ENCODE results near the gene RIC8B.

RIC8B gene

DNA sequence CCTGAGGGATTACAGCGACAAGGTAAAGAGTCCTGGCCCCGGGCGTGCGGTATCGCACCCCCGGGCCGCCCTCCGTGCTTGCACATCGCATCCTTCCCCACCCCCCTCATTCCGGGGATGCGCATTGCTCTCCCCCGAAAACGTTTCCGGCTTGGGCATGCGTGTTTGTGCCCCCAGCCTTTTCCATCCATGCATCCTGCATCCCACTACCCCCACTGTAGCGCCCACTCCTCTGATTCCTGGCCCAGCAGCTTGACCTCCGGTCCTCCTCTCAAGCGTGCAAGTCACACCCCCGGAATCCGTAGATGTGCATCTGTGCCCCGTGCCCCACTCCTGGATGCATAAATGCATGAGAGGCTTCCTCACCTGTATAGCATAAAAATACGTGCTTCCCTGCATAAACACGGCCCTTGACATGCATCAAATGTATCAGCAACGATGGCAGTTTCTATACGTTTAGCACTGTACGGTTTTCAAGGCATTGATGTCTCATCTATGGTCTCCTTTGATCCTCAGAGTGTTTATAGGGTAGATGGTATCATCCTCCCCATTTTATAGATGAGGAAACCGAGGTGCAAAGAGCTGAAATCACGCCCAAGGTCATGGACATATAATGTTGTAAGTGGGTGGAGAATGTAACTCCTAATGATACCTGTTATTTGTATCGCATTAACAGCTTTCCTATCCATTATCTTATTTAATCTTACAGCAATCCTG is 484 bp downstream of the RIC8B start:
- Histone ChIP-seq H3K9ac (ENCODE audit: low read depth, low read length) (peak overlapping the region; percentile 80), H3K4me1 (ENCODE audit: insufficient read depth, low read length) (peaks cover 40% of the 10 kb centered on the region), H3K9me3 (ENCODE audit: insufficient read depth, low read depth, low read length) (no peaks in the 10 kb centered on the region), H3K27me3 (ENCODE audit: insufficient read depth, low read length) (no peaks in the 10 kb centered on the region), H3K36me3 (ENCODE audit: insufficient read depth, low read length) (no peaks in the 10 kb centered on the region; the same call in none of the 2 replicates), H3K4me3 (ENCODE audit: low read length) (peak overlapping the region; percentile 72), H3K27ac (ENCODE audit: low read depth, low read length) (peak overlapping the region; percentile 88)
- WGBS = 1% methylated on average over 28 of the region's 29 CpGs

DNA sequence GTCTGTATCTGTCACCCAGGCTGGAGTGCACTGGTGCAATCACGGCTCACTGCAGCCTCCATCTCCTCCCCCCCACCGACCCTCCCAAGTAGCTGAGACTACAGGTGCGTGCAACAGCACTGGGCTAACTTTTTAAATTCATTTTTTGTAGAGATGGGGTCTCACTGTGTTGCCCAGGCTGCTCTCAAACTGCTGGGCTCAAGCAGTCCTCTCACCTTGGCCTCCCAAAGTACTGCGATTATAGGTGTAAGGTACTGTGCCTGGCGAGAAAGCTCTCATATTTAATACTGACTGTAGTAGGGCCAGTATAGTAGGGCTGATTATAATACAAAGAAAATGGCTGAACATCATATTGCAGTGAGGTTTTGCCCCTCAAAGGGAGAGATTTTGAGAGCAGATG is 2.4 kb downstream of the RIC8B start:
- no peaks in the 10 kb centered on the region; the same call in none of the 2 replicates for H3K36me3 ChIP-seq (ENCODE audit: insufficient read depth, low read length)
- no peak overlapping the region for H3K9ac ChIP-seq (ENCODE audit: low read depth, low read length)
- no peak overlapping the region for H3K4me3 ChIP-seq (ENCODE audit: low read length)
- no peak overlapping the region for H3K27ac ChIP-seq (ENCODE audit: low read depth, low read length)
- H3K27me3 ChIP-seq (ENCODE audit: insufficient read depth, low read length) = no peaks in the 10 kb centered on the region
- no peaks in the 10 kb centered on the region for H3K9me3 ChIP-seq (ENCODE audit: insufficient read depth, low read depth, low read length)
- peaks cover 44% of the 10 kb centered on the region for H3K4me1 ChIP-seq (ENCODE audit: insufficient read depth, low read length)
- WGBS = 89% methylated on average over 5 of the region's 5 CpGs

DNA sequence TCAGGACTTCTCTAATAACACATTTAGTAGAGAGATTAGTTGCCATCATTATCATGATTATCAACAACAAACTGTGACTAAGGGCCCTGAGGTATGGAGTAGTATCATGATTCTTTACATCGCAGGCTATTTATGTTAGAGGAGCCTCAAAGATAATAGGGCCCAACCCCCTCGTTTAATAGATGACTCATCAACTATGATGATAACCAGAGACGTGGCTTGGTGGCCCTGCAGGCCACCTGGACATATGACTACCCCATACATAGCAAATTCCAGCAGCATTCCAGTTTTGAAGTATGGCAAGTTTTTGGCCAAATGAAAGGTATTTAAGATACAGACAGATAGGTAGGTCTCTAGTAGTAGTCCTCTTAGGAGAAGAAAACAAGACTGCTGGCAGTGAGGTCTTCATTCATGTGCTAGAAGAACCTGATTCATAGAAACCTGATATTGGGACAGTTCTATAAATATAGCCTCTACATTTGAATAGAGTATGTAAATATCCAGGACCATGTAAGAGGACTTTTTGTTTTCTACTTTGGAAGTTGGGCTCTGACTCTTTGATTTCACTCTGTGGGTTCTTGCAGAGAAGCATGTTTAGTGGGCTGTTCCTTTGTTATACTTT is 5.6 kb downstream of the RIC8B start:
- Histone ChIP-seq H3K27me3 (ENCODE audit: insufficient read depth, low read length) (no peaks in the 10 kb centered on the region), H3K27ac (ENCODE audit: low read depth, low read length) (no peak overlapping the region), H3K4me1 (ENCODE audit: insufficient read depth, low read length) (peaks cover 60% of the 10 kb centered on the region), H3K9me3 (ENCODE audit: insufficient read depth, low read depth, low read length) (no peaks in the 10 kb centered on the region), H3K36me3 (ENCODE audit: insufficient read depth, low read length) (peaks cover 8% of the 10 kb centered on the region), H3K9ac (ENCODE audit: low read depth, low read length) (no peak overlapping the region), H3K4me3 (ENCODE audit: low read length) (no peak overlapping the region)
- WGBS = 83% methylated on average over 3 of the region's 3 CpGs

DNA sequence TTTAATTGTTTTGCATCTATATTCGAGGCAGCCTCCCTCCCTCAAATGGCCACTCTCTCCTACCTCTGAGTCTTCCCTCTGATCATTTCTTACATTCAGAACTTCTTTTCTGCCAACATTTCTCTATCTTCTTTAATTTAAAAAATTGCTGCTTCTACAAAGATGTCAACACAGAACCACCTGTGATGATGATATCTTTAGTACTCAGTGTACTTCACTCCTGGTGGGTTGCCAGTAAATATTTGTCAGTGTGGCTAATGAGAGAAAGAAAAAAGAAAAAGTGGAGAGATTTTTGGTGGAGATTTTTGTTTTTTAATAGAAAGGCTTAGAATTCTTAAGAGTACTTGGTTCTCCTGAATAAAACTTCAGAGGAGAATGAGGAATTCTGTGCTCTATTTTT is 8.1 kb downstream of the RIC8B start:
- Histone ChIP-seq H3K9ac (ENCODE audit: low read depth, low read length) (no peak overlapping the region), H3K4me1 (ENCODE audit: insufficient read depth, low read length) (peaks cover 46% of the 10 kb centered on the region), H3K27me3 (ENCODE audit: insufficient read depth, low read length) (no peaks in the 10 kb centered on the region), H3K27ac (ENCODE audit: low read depth, low read length) (no peak overlapping the region), H3K4me3 (ENCODE audit: low read length) (no peak overlapping the region), H3K36me3 (ENCODE audit: insufficient read depth, low read length) (peaks cover 28% of the 10 kb centered on the region), H3K9me3 (ENCODE audit: insufficient read depth, low read depth, low read length) (no peaks in the 10 kb centered on the region)
- WGBS = 71% methylated on average over 1 of the region's 1 CpG

DNA sequence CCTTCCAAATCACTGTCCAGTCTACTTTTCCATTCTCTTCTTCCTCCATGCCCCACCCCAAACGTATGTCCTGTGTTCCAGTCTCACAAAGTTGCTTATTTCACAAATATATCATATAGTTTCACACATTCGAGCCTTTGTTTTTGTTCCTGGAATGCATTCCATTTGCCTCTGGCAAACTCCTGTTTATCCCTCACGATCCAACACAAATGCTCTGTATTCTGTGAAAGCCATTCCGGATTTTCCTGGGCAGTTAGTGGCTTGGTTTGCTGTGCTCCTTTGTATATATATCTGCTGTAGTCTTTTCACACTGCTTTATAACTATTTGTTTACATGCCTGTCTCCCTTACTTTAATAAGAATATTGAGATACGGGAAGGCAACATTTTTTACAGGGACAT is 9.0 kb downstream of the RIC8B start:
- H3K36me3 ChIP-seq (ENCODE audit: insufficient read depth, low read length) = peaks cover 30% of the 10 kb centered on the region
- 86% methylated on average over 4 of the region's 5 CpGs for WGBS

DNA sequence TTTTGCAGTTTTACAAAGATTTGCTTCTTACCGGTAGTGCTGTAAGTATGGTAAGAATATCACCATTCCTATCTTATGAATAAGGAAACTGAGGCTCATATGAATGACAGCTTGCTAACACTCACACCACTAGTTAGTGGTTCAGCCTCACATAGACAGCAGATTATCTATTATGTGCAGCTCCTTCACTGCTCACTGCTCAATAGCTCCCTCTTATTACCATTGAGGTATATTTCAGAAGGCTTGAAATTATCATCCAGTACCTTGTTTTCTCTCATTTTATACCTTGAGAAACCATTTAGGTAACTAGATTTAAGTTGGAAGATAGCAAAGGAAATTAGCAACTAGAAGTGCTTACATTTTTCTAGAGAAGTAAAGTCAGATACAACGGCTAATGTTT is 15.5 kb downstream of the RIC8B start:
- Histone ChIP-seq H3K4me1 (ENCODE audit: insufficient read depth, low read length) (no peaks in the 10 kb centered on the region), H3K4me3 (ENCODE audit: low read length) (no peak overlapping the region), H3K9me3 (ENCODE audit: insufficient read depth, low read depth, low read length) (no peaks in the 10 kb centered on the region), H3K27ac (ENCODE audit: low read depth, low read length) (no peak overlapping the region), H3K36me3 (ENCODE audit: insufficient read depth, low read length) (peaks cover 56% of the 10 kb centered on the region), H3K9ac (ENCODE audit: low read depth, low read length) (no peak overlapping the region), H3K27me3 (ENCODE audit: insufficient read depth, low read length) (no peaks in the 10 kb centered on the region)
- 97% methylated on average over 1 of the region's 2 CpGs for WGBS

More for the DNA sequence above, 9.0 kb downstream of the RIC8B start:
- no peaks in the 10 kb centered on the region for H3K27me3 ChIP-seq (ENCODE audit: insufficient read depth, low read length)
- no peaks in the 10 kb centered on the region for H3K9me3 ChIP-seq (ENCODE audit: insufficient read depth, low read depth, low read length)
- H3K4me3 ChIP-seq (ENCODE audit: low read length) = no peak overlapping the region
- peaks cover 42% of the 10 kb centered on the region for H3K4me1 ChIP-seq (ENCODE audit: insufficient read depth, low read length)
- no peak overlapping the region for H3K27ac ChIP-seq (ENCODE audit: low read depth, low read length)
- no peak overlapping the region for H3K9ac ChIP-seq (ENCODE audit: low read depth, low read length)

DNA sequence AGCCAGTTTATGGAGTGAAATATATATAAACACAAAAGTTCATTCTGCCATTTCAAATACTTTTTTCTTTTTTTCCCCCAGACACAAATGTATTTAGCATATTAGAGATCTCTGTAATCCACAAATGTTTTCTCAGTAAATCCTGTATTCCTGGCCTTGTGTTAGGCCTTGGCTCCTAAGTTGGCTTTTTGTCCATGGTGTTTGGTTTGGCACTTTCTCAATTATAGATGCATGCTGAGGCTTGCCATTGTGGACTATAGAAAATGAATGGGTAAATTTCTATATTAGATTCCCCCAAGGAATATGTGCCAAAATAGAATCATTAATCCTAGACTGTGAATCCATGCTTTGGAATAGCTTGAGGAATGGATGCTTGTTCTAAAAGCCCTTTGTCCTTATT is 17.0 kb downstream of the RIC8B start:
- H3K27ac ChIP-seq (ENCODE audit: low read depth, low read length) = no peak overlapping the region
- H3K9me3 ChIP-seq (ENCODE audit: insufficient read depth, low read depth, low read length) = no peaks in the 10 kb centered on the region
- no peaks in the 10 kb centered on the region for H3K27me3 ChIP-seq (ENCODE audit: insufficient read depth, low read length)
- H3K36me3 ChIP-seq (ENCODE audit: insufficient read depth, low read length) = peaks cover 46% of the 10 kb centered on the region
- H3K9ac ChIP-seq (ENCODE audit: low read depth, low read length) = no peak overlapping the region
- H3K4me1 ChIP-seq (ENCODE audit: insufficient read depth, low read length) = no peaks in the 10 kb centered on the region
- H3K4me3 ChIP-seq (ENCODE audit: low read length) = no peak overlapping the region

DNA sequence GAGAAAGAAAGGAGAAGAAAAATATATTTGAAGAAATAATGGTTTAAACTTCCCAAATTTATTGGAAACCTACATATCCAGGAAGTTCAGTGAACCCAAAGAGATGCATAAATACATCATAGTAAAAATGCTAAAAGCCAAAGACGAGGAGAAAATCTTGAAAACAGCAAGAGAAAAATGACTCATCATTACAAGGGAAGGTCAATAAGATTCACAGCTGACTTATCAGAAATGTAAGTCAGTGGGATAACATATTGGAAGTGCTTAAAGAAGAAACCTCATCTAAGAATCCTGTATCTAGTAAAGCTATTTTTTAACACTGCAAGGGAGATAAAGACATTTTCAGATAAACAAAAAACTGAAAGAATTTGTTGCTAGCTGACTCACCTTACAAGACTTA is 19.9 kb downstream of the RIC8B start:
- Histone ChIP-seq H3K4me1 (ENCODE audit: insufficient read depth, low read length) (no peaks in the 10 kb centered on the region), H3K9ac (ENCODE audit: low read depth, low read length) (no peak overlapping the region), H3K9me3 (ENCODE audit: insufficient read depth, low read depth, low read length) (no peaks in the 10 kb centered on the region), H3K36me3 (ENCODE audit: insufficient read depth, low read length) (peaks cover 42% of the 10 kb centered on the region), H3K4me3 (ENCODE audit: low read length) (no peak overlapping the region), H3K27ac (ENCODE audit: low read depth, low read length) (no peak overlapping the region), H3K27me3 (ENCODE audit: insufficient read depth, low read length) (no peaks in the 10 kb centered on the region)
- 71% methylated on average over 1 of the region's 1 CpG for whole genome bisulfite sequencing

DNA sequence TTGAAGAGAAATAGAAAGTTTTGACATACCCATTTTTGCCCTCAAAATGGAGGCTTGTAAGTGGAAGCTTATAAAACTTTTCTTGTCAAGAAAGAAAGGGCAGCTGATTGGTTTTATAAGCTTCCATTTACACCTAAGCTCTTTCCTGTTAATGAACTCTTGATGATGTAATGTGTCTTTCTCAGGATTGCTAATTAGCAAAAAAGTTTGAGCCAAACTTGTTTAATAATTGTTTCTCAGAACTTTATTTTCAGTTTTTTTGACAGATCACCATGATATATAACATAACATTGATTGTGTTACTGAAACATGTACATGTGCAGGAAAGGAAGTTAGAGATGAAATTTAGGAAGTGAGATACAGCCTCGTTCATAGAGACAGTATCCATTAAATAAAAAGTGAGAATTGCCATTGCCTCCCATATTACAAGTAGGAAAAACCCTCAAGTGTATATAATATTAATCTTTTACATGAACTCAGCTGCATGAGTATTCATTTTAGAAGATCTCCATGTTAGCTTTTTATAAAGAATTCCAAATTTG is 26.8 kb downstream of the RIC8B start:
- H3K27ac ChIP-seq (ENCODE audit: low read depth, low read length) = no peak overlapping the region
- H3K4me1 ChIP-seq (ENCODE audit: insufficient read depth, low read length) = no peaks in the 10 kb centered on the region
- WGBS = no CpG with 5 or more reads among the region's 1 CpG
- H3K9me3 ChIP-seq (ENCODE audit: insufficient read depth, low read depth, low read length) = no peaks in the 10 kb centered on the region
- H3K27me3 ChIP-seq (ENCODE audit: insufficient read depth, low read length) = no peaks in the 10 kb centered on the region
- peaks cover 24% of the 10 kb centered on the region for H3K36me3 ChIP-seq (ENCODE audit: insufficient read depth, low read length)
- no peak overlapping the region for H3K9ac ChIP-seq (ENCODE audit: low read depth, low read length)
- H3K4me3 ChIP-seq (ENCODE audit: low read length) = no peak overlapping the region

DNA sequence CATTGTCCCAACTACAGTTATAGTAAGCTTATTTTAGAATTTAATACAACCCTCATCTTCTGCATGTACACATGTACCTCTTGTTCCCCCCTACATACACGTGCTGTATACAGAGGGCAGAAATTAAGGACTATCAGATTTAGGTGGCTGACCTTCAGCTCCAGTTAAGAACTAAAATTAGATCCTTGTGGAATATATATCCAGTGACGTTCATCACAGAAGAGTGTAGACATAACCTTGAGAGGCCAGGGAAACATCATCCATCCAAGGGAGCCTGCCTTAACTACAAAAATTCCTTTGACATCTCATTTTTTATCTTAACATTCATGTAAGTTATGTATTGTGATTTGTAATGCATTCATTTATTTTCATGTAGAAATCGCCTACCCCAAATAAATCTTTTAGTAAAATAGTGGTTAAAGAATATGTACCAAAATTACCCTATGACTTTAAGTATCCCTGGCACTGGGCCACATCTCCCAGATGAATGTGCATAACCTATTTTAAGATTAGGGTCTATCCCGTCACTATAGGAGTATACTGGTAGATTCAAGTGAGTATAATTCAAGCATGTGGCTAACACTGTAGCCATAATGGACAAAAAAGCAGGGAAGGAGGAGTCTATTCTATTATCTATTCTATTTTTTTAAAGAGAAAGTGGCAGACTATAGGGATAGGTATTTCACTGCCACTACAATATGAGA is 27.5 kb downstream of the RIC8B start:
- no peaks in the 10 kb centered on the region for H3K27me3 ChIP-seq (ENCODE audit: insufficient read depth, low read length)
- peaks cover 28% of the 10 kb centered on the region for H3K36me3 ChIP-seq (ENCODE audit: insufficient read depth, low read length)
- H3K4me3 ChIP-seq (ENCODE audit: low read length) = no peak overlapping the region
- WGBS = 97% methylated on average over 3 of the region's 4 CpGs
- H3K9me3 ChIP-seq (ENCODE audit: insufficient read depth, low read depth, low read length) = no peaks in the 10 kb centered on the region
- H3K4me1 ChIP-seq (ENCODE audit: insufficient read depth, low read length) = no peaks in the 10 kb centered on the region
- H3K9ac ChIP-seq (ENCODE audit: low read depth, low read length) = no peak overlapping the region
- H3K27ac ChIP-seq (ENCODE audit: low read depth, low read length) = no peak overlapping the region

DNA sequence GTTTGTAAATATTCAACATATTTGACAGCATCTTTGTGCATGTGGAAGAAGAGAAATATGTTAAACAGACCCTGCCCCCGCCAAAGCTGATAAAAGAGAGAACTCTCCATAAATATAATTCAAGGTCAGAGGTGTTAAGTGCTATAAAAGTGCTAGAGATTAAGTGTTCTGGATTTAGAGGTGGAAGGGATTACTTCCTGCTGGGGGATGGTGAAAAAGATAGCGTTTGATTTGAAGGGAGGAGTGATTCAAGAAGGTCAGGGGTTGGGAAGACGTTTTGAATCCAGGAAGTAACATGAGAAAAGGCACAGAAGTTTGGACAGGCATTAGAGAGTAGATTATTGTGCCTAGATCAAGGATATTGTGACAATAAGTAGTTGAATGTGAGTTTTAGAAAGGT is 30.2 kb downstream of the RIC8B start:
- no peak overlapping the region for H3K4me3 ChIP-seq (ENCODE audit: low read length)
- H3K27ac ChIP-seq (ENCODE audit: low read depth, low read length) = no peak overlapping the region
- WGBS = 69% methylated on average over 2 of the region's 3 CpGs
- no peaks in the 10 kb centered on the region for H3K9me3 ChIP-seq (ENCODE audit: insufficient read depth, low read depth, low read length)
- H3K27me3 ChIP-seq (ENCODE audit: insufficient read depth, low read length) = no peaks in the 10 kb centered on the region
- peaks cover 18% of the 10 kb centered on the region for H3K36me3 ChIP-seq (ENCODE audit: insufficient read depth, low read length)
- H3K9ac ChIP-seq (ENCODE audit: low read depth, low read length) = no peak overlapping the region
- H3K4me1 ChIP-seq (ENCODE audit: insufficient read depth, low read length) = no peaks in the 10 kb centered on the region
